NT2/D1 (cell line): ENCODE measurements around the gene C8A.

ENCODE experiments used
- DNase-seq: peaks from one replicate; pipeline ENCODE4 v3.0.0-alpha.2; 2011; ENCODE audit warnings: low read depth, low spot score
- H3K27me3 ChIP-seq: 2 replicates; pipeline ENCODE4 v1.6.0; 2011; ENCODE audit warnings: mild to moderate bottlenecking; ENCODE audit not compliant: insufficient read length, insufficient read depth
- H3K36me3 ChIP-seq: 2 replicates; pipeline ENCODE4 v1.6.1; 2011; ENCODE audit warnings: mild to moderate bottlenecking, low read length, mixed read lengths; ENCODE audit not compliant: insufficient read depth, insufficient read length
- H3K4me1 ChIP-seq: 2 replicates; pipeline ENCODE4 v1.5.1; 2011; ENCODE audit not compliant: insufficient read depth, insufficient read length
- H3K4me3 ChIP-seq: 2 replicates; pipeline ENCODE4 v1.5.1; 2011; ENCODE audit warnings: low read depth; ENCODE audit not compliant: insufficient read length
- H3K9ac ChIP-seq: 2 replicates; pipeline ENCODE4 v1.6.0; 2011; ENCODE audit warnings: low read depth; ENCODE audit not compliant: insufficient read length
- H3K9me3 ChIP-seq: 2 replicates; pipeline ENCODE4 v1.5.1; 2011; ENCODE audit warnings: mild to moderate bottlenecking, low read length; ENCODE audit not compliant: insufficient read depth
- SUZ12 ChIP-seq: IDR thresholded peaks from 2 replicates; pipeline ENCODE4 v1.6.1; 2011; ENCODE audit not compliant: insufficient read length, insufficient read depth; ENCODE audit errors: extremely low read depth
- YY1 ChIP-seq: IDR thresholded peaks from 2 replicates; pipeline ENCODE4 v1.6.1; 2011; ENCODE audit not compliant: insufficient read length, insufficient read depth
- ZNF274 ChIP-seq: IDR thresholded peaks from 2 replicates; pipeline ENCODE4 v1.6.1; 2011; ENCODE audit warnings: mild to moderate bottlenecking, low read depth, low read length

C8A gene

GRCh38 chr1:56905667-56906066 is 51.1 kb downstream of the C8A start:
- H3K9ac ChIP-seq: no peak overlapping the region

GRCh38 chr1:56908619-56909221 is 54.1 kb downstream of the C8A start:
- no peaks in the 10 kb centered on the region for H3K36me3 ChIP-seq
- no peak overlapping the region for H3K9ac ChIP-seq
- no peaks in the 10 kb centered on the region for H3K9me3 ChIP-seq
- H3K27me3 ChIP-seq: peaks cover 2% of the 10 kb centered on the region
- TF ChIP-seq SUZ12: no peak
- TF ChIP-seq ZNF274: no peak
- TF ChIP-seq YY1: no peak
- H3K4me1 ChIP-seq: no peaks in the 10 kb centered on the region
- H3K4me3 ChIP-seq: no peak overlapping the region
- DNase-seq: no peak

More at GRCh38 chr1:56905667-56906066, 51.1 kb downstream of the C8A start:
- TF ChIP-seq ZNF274 (no peak), YY1 (no peak), SUZ12 (no peak)
- DNase-seq: no peak
- no peaks in the 10 kb centered on the region for H3K9me3 ChIP-seq
- no peaks in the 10 kb centered on the region for H3K4me1 ChIP-seq
- H3K36me3 ChIP-seq: no peaks in the 10 kb centered on the region
- no peak overlapping the region for H3K4me3 ChIP-seq
- H3K27me3 ChIP-seq: peaks cover 6% of the 10 kb centered on the region

DNA sequence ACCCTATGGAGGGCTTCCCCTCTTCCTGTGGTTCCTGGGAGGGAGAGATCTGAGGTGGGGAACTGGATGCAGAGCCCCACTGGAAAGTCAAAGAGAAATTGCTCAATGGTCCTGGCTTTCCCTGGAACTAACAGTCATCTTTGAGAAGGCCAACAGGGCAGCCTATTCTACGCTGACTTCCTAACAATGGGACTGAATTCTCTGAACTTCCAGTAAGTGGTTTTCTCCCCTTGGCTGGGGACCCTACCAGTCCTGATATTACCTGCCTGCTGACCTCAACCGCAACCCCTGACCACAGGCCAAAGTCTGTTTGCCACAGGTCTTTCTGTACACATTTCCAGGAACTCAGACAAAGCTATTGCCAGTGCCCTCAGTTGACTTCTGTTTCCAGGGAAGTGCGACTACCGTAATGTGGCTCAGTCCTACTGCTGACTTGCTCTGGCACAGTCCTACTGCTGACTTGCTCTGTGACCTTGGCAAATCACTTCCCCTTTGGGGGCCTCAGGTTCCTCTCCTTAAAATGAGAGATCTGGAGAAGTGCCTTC is 55.9 kb downstream of the C8A start:
- TF ChIP-seq SUZ12 (no peak), ZNF274 (no peak), YY1 (no peak)
- no peak for DNase-seq
- peaks cover 2% of the 10 kb centered on the region for H3K27me3 ChIP-seq
- H3K9me3 ChIP-seq: no peaks in the 10 kb centered on the region
- H3K4me3 ChIP-seq: no peak overlapping the region
- no peaks in the 10 kb centered on the region for H3K36me3 ChIP-seq
- no peaks in the 10 kb centered on the region for H3K4me1 ChIP-seq
- H3K9ac ChIP-seq: no peak overlapping the region

DNA sequence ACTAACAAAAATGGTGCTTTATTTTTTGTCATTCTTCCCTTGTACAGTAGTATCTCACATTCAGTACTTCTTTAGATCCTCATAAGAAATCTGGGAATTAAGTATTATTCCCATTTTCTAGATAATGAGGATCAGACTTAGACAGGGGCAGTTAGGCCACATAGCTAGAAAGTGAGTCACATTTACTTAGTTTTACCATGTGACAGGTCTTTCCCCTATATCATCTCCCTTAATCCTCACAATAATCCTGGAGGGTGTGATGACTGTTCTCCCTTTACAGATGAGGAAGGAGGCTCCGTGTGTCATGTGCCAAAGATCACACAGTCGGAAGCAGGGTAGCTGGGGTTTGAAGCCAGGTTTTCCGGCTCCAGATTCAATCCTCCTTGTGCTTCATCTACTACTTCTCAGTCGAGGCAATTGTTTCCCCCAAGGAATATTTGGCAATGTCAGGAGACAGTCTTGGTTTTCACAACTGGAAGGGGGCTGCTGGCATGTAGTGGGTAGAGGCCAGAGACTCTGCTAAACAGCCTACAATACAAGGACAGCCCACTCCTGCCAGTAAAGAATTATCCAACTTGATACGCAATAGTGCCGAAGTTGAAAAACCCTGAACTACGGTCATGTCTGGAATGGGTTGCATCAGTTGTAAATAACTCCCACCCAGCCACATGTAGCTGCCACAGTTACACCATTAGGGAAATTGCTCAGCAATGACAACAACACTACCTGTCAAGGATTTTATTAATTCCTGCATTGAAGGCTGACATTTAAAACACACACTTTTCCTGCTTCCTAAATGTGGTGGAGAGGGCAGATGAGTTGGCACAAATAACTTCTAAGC is 56.7 kb downstream of the C8A start:
- DNase-seq: no peak
- no peaks in the 10 kb centered on the region for H3K9me3 ChIP-seq
- no peak for TF ChIP-seq SUZ12
- no peak for TF ChIP-seq YY1
- no peak for TF ChIP-seq ZNF274
- H3K27me3 ChIP-seq: peaks cover 2% of the 10 kb centered on the region
- H3K4me1 ChIP-seq: no peaks in the 10 kb centered on the region
- no peaks in the 10 kb centered on the region for H3K36me3 ChIP-seq
- no peak overlapping the region for H3K4me3 ChIP-seq
- H3K9ac ChIP-seq: no peak overlapping the region

DNA sequence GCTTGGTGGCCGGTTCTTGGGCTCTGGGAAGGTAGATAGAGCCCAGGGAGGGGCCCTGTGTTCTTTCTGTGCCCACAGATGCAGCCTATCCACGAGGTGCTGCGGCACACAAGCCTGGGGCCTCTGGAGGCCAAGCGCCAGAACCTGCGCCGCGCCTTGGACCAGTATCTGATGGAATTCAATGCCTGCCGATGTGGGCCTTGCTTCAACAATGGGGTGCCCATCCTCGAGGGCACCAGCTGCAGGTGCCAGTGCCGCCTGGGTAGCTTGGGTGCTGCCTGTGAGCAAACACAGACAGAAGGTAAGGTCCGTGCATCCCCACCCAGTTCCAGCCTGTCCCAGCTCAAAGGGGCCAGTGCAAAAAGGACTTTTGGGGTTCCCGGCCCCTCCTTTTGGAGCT is 57.7 kb downstream of the C8A start:
- H3K9ac ChIP-seq: no peak overlapping the region
- no peaks in the 10 kb centered on the region for H3K9me3 ChIP-seq
- peaks cover 2% of the 10 kb centered on the region for H3K27me3 ChIP-seq
- H3K36me3 ChIP-seq: no peaks in the 10 kb centered on the region
- no peak for TF ChIP-seq SUZ12
- no peak for TF ChIP-seq ZNF274
- TF ChIP-seq YY1: no peak
- H3K4me3 ChIP-seq: no peak overlapping the region
- no peaks in the 10 kb centered on the region for H3K4me1 ChIP-seq
- DNase-seq: no peak

GRCh38 chr1:56915960-56916359 is 61.4 kb downstream of the C8A start:
- Histone ChIP-seq H3K9me3 (no peaks in the 10 kb centered on the region), H3K4me3 (no peak overlapping the region), H3K27me3 (no peaks in the 10 kb centered on the region), H3K9ac (no peak overlapping the region), H3K36me3 (no peaks in the 10 kb centered on the region), H3K4me1 (no peaks in the 10 kb centered on the region)
- DNase-seq: no peak
- TF ChIP-seq SUZ12 (no peak), ZNF274 (no peak), YY1 (no peak)

DNA sequence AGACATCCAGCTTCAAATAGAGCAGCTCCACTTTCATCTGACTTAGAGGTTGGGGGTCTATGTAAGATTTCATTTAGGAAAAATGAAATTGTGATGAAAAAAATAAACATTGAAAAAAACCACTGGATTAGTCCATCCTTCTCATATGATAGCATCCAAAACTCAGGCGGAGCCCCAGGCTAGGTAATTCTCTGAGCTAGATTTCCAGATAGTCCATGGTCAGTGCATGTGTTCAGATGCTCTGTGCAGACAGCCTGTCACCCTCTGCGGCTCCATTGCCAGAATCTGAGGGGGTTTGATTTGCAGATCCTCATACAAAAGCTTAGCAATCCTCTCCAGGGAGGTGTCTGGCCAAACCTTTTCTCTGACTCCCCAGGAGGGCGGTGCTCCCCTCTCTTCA is 62.0 kb downstream of the C8A start:
- H3K27me3 ChIP-seq: no peaks in the 10 kb centered on the region
- H3K4me1 ChIP-seq: no peaks in the 10 kb centered on the region
- TF ChIP-seq YY1: no peak
- TF ChIP-seq SUZ12: no peak
- TF ChIP-seq ZNF274: no peak
- DNase-seq: no peak
- H3K4me3 ChIP-seq: no peak overlapping the region
- no peak overlapping the region for H3K9ac ChIP-seq
- H3K9me3 ChIP-seq: no peaks in the 10 kb centered on the region
- H3K36me3 ChIP-seq: no peaks in the 10 kb centered on the region
